Nephron progenitor cell (in vitro differentiated cells): ENCODE results near the gene P2RX2.

Experiments used
- DNase-seq: peaks from one replicate; pipeline ENCODE4 v3.0.0; 2021
- H3K27ac Mint-ChIP-seq: 2 replicates; pipeline ENCODE4 v1.8.0; 2021; ENCODE audit warnings: mild to moderate bottlenecking, moderate library complexity, mixed read lengths
- H3K27me3 Mint-ChIP-seq: 2 replicates; pipeline ENCODE4 v1.8.0; 2021; ENCODE audit warnings: mild to moderate bottlenecking, low read depth, mixed read lengths; ENCODE audit not compliant: poor library complexity
- H3K36me3 Mint-ChIP-seq: 2 replicates; pipeline ENCODE4 v1.8.0; 2021; ENCODE audit warnings: low read depth, mixed read lengths
- H3K4me1 Mint-ChIP-seq: 2 replicates; pipeline ENCODE4 v1.8.0; 2021; ENCODE audit warnings: mixed read lengths
- H3K4me3 Mint-ChIP-seq: 2 replicates; pipeline ENCODE4 v1.8.0; 2021; ENCODE audit warnings: mild to moderate bottlenecking, moderate library complexity, mixed read lengths
- H3K9me3 Mint-ChIP-seq: 2 replicates; pipeline ENCODE4 v1.8.0; 2021; ENCODE audit warnings: mild to moderate bottlenecking, moderate library complexity, mixed read lengths
- TF ChIP-seq, protein P1 (sequence below): fragments of 200-600 bp; sonication (generic); IDR thresholded peaks from 2 replicates; pipeline ENCODE4 v1.5.0; 2021; ENCODE audit warnings: antibody characterized with exemption

P2RX2 gene

DNA sequence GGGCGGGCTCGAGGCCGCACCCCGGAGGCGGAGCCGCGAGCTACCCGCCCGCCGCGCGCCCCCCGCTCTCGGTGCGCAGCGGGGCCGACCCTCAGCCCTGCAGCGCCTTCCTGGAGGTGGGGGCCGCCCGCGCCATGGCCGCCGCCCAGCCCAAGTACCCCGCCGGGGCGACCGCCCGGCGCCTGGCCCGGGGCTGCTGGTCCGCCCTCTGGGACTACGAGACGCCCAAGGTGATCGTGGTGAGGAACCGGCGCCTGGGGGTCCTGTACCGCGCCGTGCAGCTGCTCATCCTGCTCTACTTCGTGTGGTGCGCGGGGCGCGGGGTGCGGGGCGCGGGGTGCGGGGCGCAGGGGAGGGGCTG lies at the start of gene P2RX2:
Gene P2RX2, plus strand, starts transcription at position 94 of the 361 bp plus-strand sequence. Its CDS starts 41 bp downstream, at position 135.
- H3K4me1 Mint-ChIP-seq = peaks cover 36% of the 10 kb centered on the region
- TF ChIP-seq, protein P1, sequence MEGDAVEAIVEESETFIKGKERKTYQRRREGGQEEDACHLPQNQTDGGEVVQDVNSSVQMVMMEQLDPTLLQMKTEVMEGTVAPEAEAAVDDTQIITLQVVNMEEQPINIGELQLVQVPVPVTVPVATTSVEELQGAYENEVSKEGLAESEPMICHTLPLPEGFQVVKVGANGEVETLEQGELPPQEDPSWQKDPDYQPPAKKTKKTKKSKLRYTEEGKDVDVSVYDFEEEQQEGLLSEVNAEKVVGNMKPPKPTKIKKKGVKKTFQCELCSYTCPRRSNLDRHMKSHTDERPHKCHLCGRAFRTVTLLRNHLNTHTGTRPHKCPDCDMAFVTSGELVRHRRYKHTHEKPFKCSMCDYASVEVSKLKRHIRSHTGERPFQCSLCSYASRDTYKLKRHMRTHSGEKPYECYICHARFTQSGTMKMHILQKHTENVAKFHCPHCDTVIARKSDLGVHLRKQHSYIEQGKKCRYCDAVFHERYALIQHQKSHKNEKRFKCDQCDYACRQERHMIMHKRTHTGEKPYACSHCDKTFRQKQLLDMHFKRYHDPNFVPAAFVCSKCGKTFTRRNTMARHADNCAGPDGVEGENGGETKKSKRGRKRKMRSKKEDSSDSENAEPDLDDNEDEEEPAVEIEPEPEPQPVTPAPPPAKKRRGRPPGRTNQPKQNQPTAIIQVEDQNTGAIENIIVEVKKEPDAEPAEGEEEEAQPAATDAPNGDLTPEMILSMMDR = no peak
- peaks cover 36% of the 10 kb centered on the region for H3K9me3 Mint-ChIP-seq
- no peak within 1 kb of the TSS for H3K27ac Mint-ChIP-seq
- H3K36me3 Mint-ChIP-seq = peaks cover 11% of the 10 kb centered on the region
- H3K27me3 Mint-ChIP-seq = peaks cover 67% of the 10 kb centered on the region
- DNase-seq = no peak
- H3K4me3 Mint-ChIP-seq = peak within 1 kb of the TSS; percentile 80

GRCh38 chr12:132568826-132569480 lies 49.6 kb upstream of the P2RX2 start:
- Mint-ChIP-seq H3K27ac (no peak overlapping the region), H3K36me3 (peaks cover 14% of the 10 kb centered on the region), H3K4me1 (peaks cover 15% of the 10 kb centered on the region), H3K9me3 (no peaks in the 10 kb centered on the region), H3K27me3 (peaks cover 2% of the 10 kb centered on the region), H3K4me3 (no peak overlapping the region)
- TF ChIP-seq, protein P1 = no peak
- no peak for DNase-seq

DNA sequence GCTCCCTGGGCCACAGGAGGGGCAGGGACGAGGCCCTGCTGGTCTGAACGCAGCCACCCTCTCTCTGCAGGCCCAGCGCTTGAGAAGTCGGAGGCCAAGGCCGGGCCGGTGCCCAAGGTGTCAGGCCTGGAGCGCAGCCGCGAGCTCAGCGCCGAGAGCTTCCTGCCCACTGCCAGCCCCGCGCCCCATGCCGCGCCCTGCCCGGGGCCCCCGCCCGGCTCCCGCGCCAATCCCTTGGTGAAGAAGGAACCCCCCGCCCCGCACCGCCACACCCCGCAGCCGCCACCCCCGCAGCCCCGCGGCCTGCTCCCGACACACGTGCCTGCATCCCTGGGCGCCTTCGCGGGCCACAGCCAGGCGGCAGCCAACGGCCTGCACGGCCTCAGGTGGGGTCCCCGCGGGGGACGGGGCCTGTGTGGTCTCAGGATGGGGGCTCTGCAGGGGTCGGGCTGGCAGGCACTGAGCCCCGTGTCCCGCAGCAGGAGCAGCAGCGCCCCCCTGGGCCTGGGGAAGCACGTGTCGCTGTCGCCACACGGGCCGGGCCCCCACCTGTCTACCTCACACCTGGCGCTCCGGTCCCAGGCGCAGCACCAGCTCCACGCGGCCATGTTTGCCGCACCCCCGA lies 48.6 kb upstream of the P2RX2 start:
- Mint-ChIP-seq H3K4me3 (no peak overlapping the region), H3K27me3 (peaks cover 2% of the 10 kb centered on the region), H3K27ac (no peak overlapping the region), H3K9me3 (no peaks in the 10 kb centered on the region), H3K36me3 (peaks cover 15% of the 10 kb centered on the region), H3K4me1 (peaks cover 13% of the 10 kb centered on the region)
- TF ChIP-seq, protein P1 = no peak
- no peak for DNase-seq

DNA sequence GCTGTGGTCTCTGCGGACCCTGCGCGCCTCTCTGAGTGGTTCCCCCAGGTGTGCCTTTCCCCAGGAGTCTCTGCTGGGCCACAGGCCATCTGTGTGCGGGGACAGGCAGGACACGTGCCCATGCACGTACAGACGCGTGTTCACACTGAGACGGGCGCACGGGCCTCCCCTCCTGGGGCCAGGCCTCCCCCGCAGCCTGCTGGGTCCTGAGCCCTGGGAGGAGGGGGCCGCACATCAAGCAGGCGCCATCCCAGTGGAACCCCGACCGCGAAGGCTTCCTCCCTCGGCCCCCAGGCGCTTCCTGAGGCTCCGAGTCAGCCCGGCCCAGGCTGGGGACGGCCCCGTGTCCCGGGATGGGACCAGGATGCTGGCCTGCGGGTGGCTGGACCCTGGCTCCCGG lies 47.9 kb upstream of the P2RX2 start:
- H3K27me3 Mint-ChIP-seq = no peaks in the 10 kb centered on the region
- TF ChIP-seq, protein P1 = no peak
- H3K9me3 Mint-ChIP-seq = no peaks in the 10 kb centered on the region
- peaks cover 15% of the 10 kb centered on the region for H3K36me3 Mint-ChIP-seq
- H3K4me1 Mint-ChIP-seq = peaks cover 6% of the 10 kb centered on the region
- no peak overlapping the region for H3K27ac Mint-ChIP-seq
- no peak for DNase-seq
- no peak overlapping the region for H3K4me3 Mint-ChIP-seq

DNA sequence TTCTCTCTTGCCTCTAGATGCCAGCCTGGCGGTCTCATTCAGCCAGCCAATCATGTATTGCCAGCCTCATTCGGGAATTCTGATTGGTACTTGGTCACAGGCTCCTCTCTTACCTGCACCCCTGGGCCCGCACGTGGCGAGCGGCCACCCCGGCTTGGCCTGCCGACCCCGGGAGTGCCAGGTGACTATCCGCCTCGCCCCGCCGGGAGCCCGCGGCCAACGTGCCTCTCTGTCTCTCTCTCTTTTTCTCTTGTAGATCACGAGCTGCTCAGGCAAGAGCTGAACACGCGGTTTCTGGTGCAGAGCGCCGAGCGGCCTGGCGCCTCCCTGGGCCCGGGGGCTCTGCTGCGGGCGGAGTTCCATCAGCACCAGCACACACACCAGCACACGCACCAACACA lies 47.5 kb upstream of the P2RX2 start:
- Mint-ChIP-seq H3K4me1 (peaks cover 2% of the 10 kb centered on the region), H3K27ac (no peak overlapping the region), H3K36me3 (peaks cover 11% of the 10 kb centered on the region), H3K4me3 (no peak overlapping the region), H3K27me3 (no peaks in the 10 kb centered on the region), H3K9me3 (no peaks in the 10 kb centered on the region)
- TF ChIP-seq, protein P1 = no peak
- no peak for DNase-seq

GRCh38 chr12:132571598-132571997 lies 47.0 kb upstream of the P2RX2 start:
- no peak overlapping the region for H3K4me3 Mint-ChIP-seq
- no peaks in the 10 kb centered on the region for H3K27me3 Mint-ChIP-seq
- no peak overlapping the region for H3K27ac Mint-ChIP-seq
- peaks cover 9% of the 10 kb centered on the region for H3K36me3 Mint-ChIP-seq
- DNase-seq = no peak
- no peaks in the 10 kb centered on the region for H3K4me1 Mint-ChIP-seq
- H3K9me3 Mint-ChIP-seq = no peaks in the 10 kb centered on the region
- TF ChIP-seq, protein P1 = no peak
